Heart right ventricle (tissue), 16 donors: ENCODE data around the gene TMEM229B. TPM values are rescaled to one million over a fixed set of nuclear protein-coding genes. Genes with fewer than 3 reads are reported as not detected.

Source experiments
- ATAC-seq, 8 donors: fragments of 200-7000 bp; cut with Tn5 transposase; one replicate each; pipeline ENCODE4 v1.9.1; 2020; ENCODE audit warnings: mild to moderate bottlenecking in 8 of 8, moderate library complexity in 8 of 8, moderate number of reproducible peaks in 1 of 8
- DNase-seq, 2 donors: peaks; one replicate each; pipeline ENCODE4 v3.0.0-alpha.2; 2020
- H3K27ac ChIP-seq, 10 donors: fragments of 200-600 bp; sonication (generic) in 2 of 10; one replicate each; pipeline versions ENCODE4 v1.5.0 to v1.8.0; 2020 to 2022; ENCODE audit warnings: mild to moderate bottlenecking in 3 of 10
- H3K27me3 ChIP-seq, 7 donors: fragments of 200-600 bp; one replicate each; pipeline ENCODE4 v1.8.0; 2021 to 2022; ENCODE audit warnings: mild to moderate bottlenecking in 2 of 7
- H3K36me3 ChIP-seq, 9 donors: fragments of 200-600 bp; sonication (generic) in 1 of 9; one replicate each; pipeline versions ENCODE4 v1.5.0 to v1.8.0; 2020 to 2022; ENCODE audit warnings: mild to moderate bottlenecking in 2 of 9
- H3K4me1 ChIP-seq, 9 donors: fragments of 200-600 bp; sonication (generic) in 1 of 9; one replicate each; pipeline versions ENCODE4 v1.5.0 to v1.8.0; 2020 to 2022; ENCODE audit warnings: mild to moderate bottlenecking in 4 of 9
- H3K4me3 ChIP-seq, 10 donors: fragments of 200-600 bp; sonication (generic) in 2 of 10; one replicate each; pipeline versions ENCODE4 v1.5.0 to v1.8.0; 2020 to 2022; ENCODE audit warnings: mild to moderate bottlenecking in 7 of 10, moderate library complexity in 2 of 10
- H3K9me3 ChIP-seq, 11 donors: fragments of 200-600 bp in 10 of 11; sonication (generic) in 2 of 11; one replicate each; pipeline versions ENCODE4 v1.5.0 to v1.8.0; 2013 to 2022; ENCODE audit warnings: mild to moderate bottlenecking in 2 of 11, control low read depth in 1 of 11, moderate library complexity in 1 of 11
- CTCF ChIP-seq, 9 donors: fragments of 200-600 bp; sonication (generic) in 2 of 9; IDR thresholded peaks; one replicate each; pipeline versions ENCODE4 v1.5.0 to v1.8.0; 2021 to 2022; ENCODE audit warnings: antibody characterized with exemption in 9 of 9, mild to moderate bottlenecking in 5 of 9, moderate library complexity in 1 of 9
- WGBS, 2 donors: extraction: QIAGEN DNeasy Blood & Tissue Kit; methylation state at CpG; one replicate each; pipeline ENCODE4 v1.1.7; 2013; ENCODE audit warnings: inconsistent platforms in 1 of 2; 5-methylcytosine and 5-hydroxymethylcytosine counted together
- intact Hi-C, 10 donors: fragments of 100-400 bp; cut with DNase I; formaldehyde crosslinking; loops; one replicate each; pipeline versions ENCODE4 v1.11.1 to v1.14.2; 2022
- microRNA-seq, 2 donors: library from miRNA; unstranded; fragments of <30 nt; microRNA quantifications; one replicate each; pipeline ENCODE4 v1.2.0, GENCODE V29; 2021
- polyA plus RNA-seq, 2 donors: library from polyadenylated mRNA; stranded (reverse); fragments of 200-250 nt; gene quantifications; one replicate each; pipeline ENCODE4 v1.2.3, GENCODE V29; 2013
- total RNA-seq, 10 donors: library from RNA; stranded (reverse); fragmentation: NEBNext Ultra II Directional in 3 of 10; extraction: Animal tissue kit (Norgen Biotek cat#: 25700) in 3 of 10; gene quantifications; one replicate each; pipeline versions ENCODE4 v1.2.1 to v1.2.4, GENCODE V29; 2021 to 2023
- donor health status: Arrhythmogenic right ventricular cardiomyopathy.
- donor health status: ischemic (EF 13 %, LVEDD 7.1; RV severe dilation, severe dysfunction).
- donor health status: healthy with polysubstance abuse.
- donor health status: DM: no; HTN: yes; CAD: no.
- donor health status: DM: no; HTN: no; CAD: no.
- donor health status: ischemic (EF 25% LVEDD 6.9; RV normal size, moderate dysfunction).
- donor health status: ischemic (EF 25% LVEDD 5.7; RV mildly dilated, moderate dysfunction).
- donor health status: healthy.
- donor health status: DM: yes; HTN: yes; CAD: no.
- donor health status: Ischemic cardiomyopathy.
- donor health status: ischemic (EF 35%, LVEDD 5.7; RV mildly dilated, moderate dysfunction).
- donor health status: nonischemic (EF 11% LVEDD 7.7; RV severe dilation, severe dysfunction).
- donor health status: DM: yes; HTN: yes; CAD: no.
- donor health status: PGD.
- donor health status: ischemic (EF 29% LVEDD 5.4; RV normal size, mild dysfunction).
- donor health status: nonischemic (EF 23%, LVEDD 6.1; RV moderate dilation, normal function).

The TMEM229B gene
- total and polyA plus RNA-seq, 12 donors = 0.51 to 5.9 (median 1.6) TPM

DNA sequence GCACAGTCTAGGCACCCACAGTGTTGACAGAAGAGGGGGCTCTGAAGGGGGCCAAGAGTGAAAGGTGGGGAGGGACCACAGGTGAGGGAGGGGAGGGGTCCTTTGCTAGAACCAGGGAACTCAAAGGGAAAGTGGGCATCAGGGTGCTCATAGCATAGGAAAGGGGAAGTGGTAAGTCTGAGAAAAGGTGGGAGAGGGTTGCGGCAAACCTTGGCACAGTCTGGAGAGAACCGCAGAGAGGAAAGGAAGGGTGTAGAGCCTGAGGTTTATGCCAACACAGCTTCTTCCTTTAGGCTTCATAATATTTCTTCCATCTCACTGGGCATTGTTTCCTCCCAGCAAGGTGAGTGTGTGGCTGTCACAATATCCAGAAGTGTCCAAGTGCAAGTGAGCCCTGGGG, 65.1 kb downstream of the TMEM229B start:
- Histone ChIP-seq H3K36me3 (no peaks in the 10 kb centered on the region), H3K27ac (no peak overlapping the region), H3K9me3 (no peaks in the 10 kb centered on the region), H3K27me3 (peaks cover 0 to 25% (median 4%) of the 10 kb centered on the region in 7 donors), H3K4me3 (no peak overlapping the region), H3K4me1 (peaks cover 0 to 14% (median 0%) of the 10 kb centered on the region in 9 donors)
- no peak for ATAC-seq
- intact Hi-C loops = loop anchor here in 5 of 10 donors (10.0 kb wide), 1 partner anchor 281 kb away; the partner anchor contains the start of gene RDH12 (in 5 of the 5)
- no peak for TF ChIP-seq CTCF (IDR thresholded peaks at IDR 0.05)
- DNase-seq = no peak
- 73 to 79% methylated on average over 2 of the region's 2 CpGs for WGBS, 2 donors

DNA sequence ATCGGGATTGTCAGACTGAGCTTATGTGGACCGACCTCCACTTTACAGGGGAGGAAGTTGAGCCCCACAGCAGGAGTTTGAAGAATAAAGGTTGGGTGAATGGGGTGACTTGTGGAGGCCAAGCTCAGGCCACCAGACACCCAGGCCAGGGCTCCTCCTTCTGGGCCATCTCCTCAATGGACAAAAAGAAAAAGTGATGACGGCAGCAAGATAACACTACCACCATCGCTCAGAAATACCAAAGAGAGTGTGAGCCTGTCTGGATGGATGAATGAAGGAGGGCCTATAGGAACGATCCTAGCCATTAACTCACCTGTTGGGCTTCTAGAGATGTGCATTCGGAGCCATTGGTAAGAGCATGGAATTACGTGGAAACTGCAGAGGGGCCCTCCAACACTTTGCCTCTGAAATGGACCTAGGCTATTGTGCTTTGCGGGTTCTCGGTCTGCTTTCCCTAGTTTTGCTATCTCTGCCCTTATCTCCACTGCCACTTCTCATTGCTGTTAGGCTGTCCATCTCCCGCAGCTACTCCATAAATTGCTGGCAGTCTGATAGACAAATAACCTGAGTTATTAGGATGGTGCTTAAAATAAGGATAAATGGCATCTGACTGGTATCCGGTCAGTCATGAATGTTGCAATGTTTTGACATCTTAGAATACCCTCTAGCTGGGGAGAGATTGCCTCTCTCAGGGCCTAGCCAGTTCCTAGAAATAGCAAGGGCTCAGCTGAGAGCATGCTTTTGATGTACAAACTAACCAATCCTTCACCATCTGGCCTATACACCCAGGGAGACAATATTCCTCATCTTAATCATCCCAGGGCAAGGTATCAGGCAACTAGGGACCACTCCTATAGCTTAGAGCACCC, 66.9 kb downstream of the TMEM229B start:
- ATAC-seq (no peak), DNase-seq (no peak)
- Histone ChIP-seq H3K4me3 (no peak overlapping the region), H3K36me3 (no peaks in the 10 kb centered on the region), H3K9me3 (no peaks in the 10 kb centered on the region), H3K4me1 (peaks cover 0 to 6% (median 0%) of the 10 kb centered on the region in 9 donors), H3K27ac (no peak overlapping the region), H3K27me3 (peaks cover 0 to 22% (median 0%) of the 10 kb centered on the region in 7 donors)
- TF ChIP-seq CTCF (IDR thresholded peaks at IDR 0.05) = no peak
- intact Hi-C loops = loop anchor here in 5 of 10 donors (10.0 kb wide), 1 partner anchor 283 kb away; the partner anchor contains the start of gene RDH12 (in 5 of the 5)
- 79 to 80% methylated on average over 11 of the region's 11 CpGs for WGBS, 2 donors

Small RNAs within 50 kb of the gene (microRNA-seq; reads per million reads assigned to microRNA genes)
- 0 reads per million in 2 donors for gene MIR5694

Other genes starting within 250 kb of the TMEM229B start
- gene PALS1, start 247.3 kb downstream of the TMEM229B start, total RNA-seq = 10 to 100 TPM; 11.6 to 19.9 (median 15.0) TPM
- 1 to 10 TPM; 4.0 to 4.4 TPM for gene PALS1, start 247.3 kb downstream of the TMEM229B start, polyA plus RNA-seq
- gene ATP6V1D, start 128.9 kb downstream of the TMEM229B start, total RNA-seq = 100 to 1,000 TPM; 118 to 193 (median 175) TPM
- gene ATP6V1D, start 128.9 kb downstream of the TMEM229B start, polyA plus RNA-seq = 100 to 1,000 TPM in 1 of 2 donors, 10 to 100 TPM in 1; 64.3 to 117 TPM
- 100 to 1,000 TPM in 2 of 10 donors, 10 to 100 TPM in 8; 82.3 to 118 (median 94.3) TPM for gene EIF2S1, start 128.4 kb downstream of the TMEM229B start, total RNA-seq
- gene EIF2S1, start 128.4 kb downstream of the TMEM229B start, polyA plus RNA-seq = 100 to 1,000 TPM in 1 of 2 donors, 10 to 100 TPM in 1; 18.7 to 110 TPM
- 1 to 10 TPM in 1 of 10 donors, under 1 TPM in 4, not detected in 5; 0.36 to 1.1 (median 0.74) TPM for gene PLEK2, start 76.6 kb downstream of the TMEM229B start, total RNA-seq
- gene PLEK2, start 76.6 kb downstream of the TMEM229B start, polyA plus RNA-seq = under 1 TPM; 0.51 to 0.61 TPM
- 1 to 10 TPM; 1.7 to 7.8 (median 3.7) TPM for gene PLEKHH1, start 44.6 kb upstream of the TMEM229B start, total RNA-seq
- 10 to 100 TPM in 1 of 2 donors, 1 to 10 TPM in 1; 2.3 to 14.8 TPM for gene PLEKHH1, start 44.6 kb upstream of the TMEM229B start, polyA plus RNA-seq
- gene PIGH, start 111.5 kb upstream of the TMEM229B start, total RNA-seq = 10 to 100 TPM in 6 of 10 donors, 1 to 10 TPM in 4; 9.0 to 16.8 (median 10.2) TPM
- 10 to 100 TPM; 18.1 to 23.3 TPM for gene PIGH, start 111.5 kb upstream of the TMEM229B start, polyA plus RNA-seq
- 10 to 100 TPM in 1 of 10 donors, 1 to 10 TPM in 7, under 1 TPM in 2; 0.69 to 11.6 (median 1.5) TPM for gene ARG2, start 131.2 kb upstream of the TMEM229B start, total RNA-seq
- 10 to 100 TPM in 1 of 2 donors, under 1 TPM in 1; 0.22 to 42.4 TPM for gene ARG2, start 131.2 kb upstream of the TMEM229B start, polyA plus RNA-seq
- gene VTI1B, start 185.9 kb upstream of the TMEM229B start, total RNA-seq = 100 to 1,000 TPM; 110 to 153 (median 125) TPM
- gene VTI1B, start 185.9 kb upstream of the TMEM229B start, polyA plus RNA-seq = 10 to 100 TPM; 64.7 to 88.2 TPM
- gene RDH11, start 207.0 kb upstream of the TMEM229B start, total RNA-seq = 10 to 100 TPM in 9 of 10 donors, 1 to 10 TPM in 1; 9.6 to 19.8 (median 14.7) TPM
- 10 to 100 TPM; 19.2 to 22.3 TPM for gene RDH11, start 207.0 kb upstream of the TMEM229B start, polyA plus RNA-seq
- under 1 TPM in 1 of 10 donors, not detected in 9; 0.14 TPM for gene RDH12, start 213.2 kb upstream of the TMEM229B start, total RNA-seq
- not detected for gene RDH12, start 213.2 kb upstream of the TMEM229B start, polyA plus RNA-seq